ENCODE results near the gene PDE4C. TPM values are rescaled to one million over a fixed set of nuclear protein-coding genes. Genes with fewer than 3 reads are reported as not detected.

The PDE4C gene
- total RNA-seq, 1 experiment from 2014 or later = 3.0 TPM

DNA sequence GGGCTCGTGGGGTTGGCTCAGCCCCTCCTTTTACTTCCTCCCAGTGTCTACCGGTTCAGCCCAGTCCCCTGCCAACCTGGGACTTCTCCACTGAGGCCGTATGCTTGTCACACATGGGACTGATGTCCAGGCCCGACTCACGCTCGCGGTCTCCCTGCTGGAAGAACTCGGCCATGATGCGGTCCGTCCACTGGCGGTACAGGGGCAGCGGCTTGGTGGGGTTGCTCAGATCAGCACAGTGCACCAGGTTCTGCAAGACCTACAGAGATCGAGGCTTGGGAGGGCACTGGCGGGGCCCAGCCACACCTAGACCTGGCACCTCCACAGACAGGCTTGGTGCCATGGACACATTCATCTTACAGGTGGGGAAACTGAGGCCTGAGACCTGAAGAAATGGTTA, 14.6 kb downstream of the PDE4C start:
- no peak for ATAC-seq
- Mint-ChIP-seq H3K4me3 (no peak overlapping the region), H3K27me3 (ENCODE audit: low read depth) (no peaks in the 10 kb centered on the region; the same call in 1 of the 2 replicates), H3K4me1 (peaks cover 9% of the 10 kb centered on the region; the same call in 1 of the 2 replicates), H3K9me3 (no peaks in the 10 kb centered on the region), H3K36me3 (no peaks in the 10 kb centered on the region), H3K27ac (no peak overlapping the region)
- no peak for DNase-seq (ENCODE audit: low spot score)
- ChIA-PET CTCF (interaction anchor here (0.9 kb wide), 1 partner anchor 63 kb away, joined by 3 read pairs; no protein-coding TSS in a partner anchor), POLR2A (no interaction called here)
- TF ChIP-seq, protein P1, sequence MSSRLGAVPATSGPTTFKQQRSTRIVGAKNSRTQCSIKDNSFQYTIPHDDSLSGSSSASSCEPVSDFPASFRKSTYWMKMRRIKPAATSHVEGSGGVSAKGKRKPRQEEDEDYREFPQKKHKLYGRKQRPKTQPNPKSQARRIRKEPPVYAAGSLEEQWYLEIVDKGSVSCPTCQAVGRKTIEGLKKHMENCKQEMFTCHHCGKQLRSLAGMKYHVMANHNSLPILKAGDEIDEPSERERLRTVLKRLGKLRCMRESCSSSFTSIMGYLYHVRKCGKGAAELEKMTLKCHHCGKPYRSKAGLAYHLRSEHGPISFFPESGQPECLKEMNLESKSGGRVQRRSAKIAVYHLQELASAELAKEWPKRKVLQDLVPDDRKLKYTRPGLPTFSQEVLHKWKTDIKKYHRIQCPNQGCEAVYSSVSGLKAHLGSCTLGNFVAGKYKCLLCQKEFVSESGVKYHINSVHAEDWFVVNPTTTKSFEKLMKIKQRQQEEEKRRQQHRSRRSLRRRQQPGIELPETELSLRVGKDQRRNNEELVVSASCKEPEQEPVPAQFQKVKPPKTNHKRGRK (CRISPR knock-in tag; IDR thresholded peaks at IDR 0.05; ENCODE audit: borderline replicate concordance) = no peak
- no peak for TF ChIP-seq EMX1 (CRISPR knock-in tag; IDR thresholded peaks at IDR 0.05)
- TF ChIP-seq, protein P2, sequence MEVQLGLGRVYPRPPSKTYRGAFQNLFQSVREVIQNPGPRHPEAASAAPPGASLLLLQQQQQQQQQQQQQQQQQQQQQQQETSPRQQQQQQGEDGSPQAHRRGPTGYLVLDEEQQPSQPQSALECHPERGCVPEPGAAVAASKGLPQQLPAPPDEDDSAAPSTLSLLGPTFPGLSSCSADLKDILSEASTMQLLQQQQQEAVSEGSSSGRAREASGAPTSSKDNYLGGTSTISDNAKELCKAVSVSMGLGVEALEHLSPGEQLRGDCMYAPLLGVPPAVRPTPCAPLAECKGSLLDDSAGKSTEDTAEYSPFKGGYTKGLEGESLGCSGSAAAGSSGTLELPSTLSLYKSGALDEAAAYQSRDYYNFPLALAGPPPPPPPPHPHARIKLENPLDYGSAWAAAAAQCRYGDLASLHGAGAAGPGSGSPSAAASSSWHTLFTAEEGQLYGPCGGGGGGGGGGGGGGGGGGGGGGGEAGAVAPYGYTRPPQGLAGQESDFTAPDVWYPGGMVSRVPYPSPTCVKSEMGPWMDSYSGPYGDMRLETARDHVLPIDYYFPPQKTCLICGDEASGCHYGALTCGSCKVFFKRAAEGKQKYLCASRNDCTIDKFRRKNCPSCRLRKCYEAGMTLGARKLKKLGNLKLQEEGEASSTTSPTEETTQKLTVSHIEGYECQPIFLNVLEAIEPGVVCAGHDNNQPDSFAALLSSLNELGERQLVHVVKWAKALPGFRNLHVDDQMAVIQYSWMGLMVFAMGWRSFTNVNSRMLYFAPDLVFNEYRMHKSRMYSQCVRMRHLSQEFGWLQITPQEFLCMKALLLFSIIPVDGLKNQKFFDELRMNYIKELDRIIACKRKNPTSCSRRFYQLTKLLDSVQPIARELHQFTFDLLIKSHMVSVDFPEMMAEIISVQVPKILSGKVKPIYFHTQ (CRISPR knock-in tag; IDR thresholded peaks at IDR 0.05) = no peak
- no peak for TF ChIP-seq KAT7 (CRISPR knock-in tag; IDR thresholded peaks at IDR 0.05; ENCODE audit: borderline replicate concordance)
- TF ChIP-seq, protein P3, sequence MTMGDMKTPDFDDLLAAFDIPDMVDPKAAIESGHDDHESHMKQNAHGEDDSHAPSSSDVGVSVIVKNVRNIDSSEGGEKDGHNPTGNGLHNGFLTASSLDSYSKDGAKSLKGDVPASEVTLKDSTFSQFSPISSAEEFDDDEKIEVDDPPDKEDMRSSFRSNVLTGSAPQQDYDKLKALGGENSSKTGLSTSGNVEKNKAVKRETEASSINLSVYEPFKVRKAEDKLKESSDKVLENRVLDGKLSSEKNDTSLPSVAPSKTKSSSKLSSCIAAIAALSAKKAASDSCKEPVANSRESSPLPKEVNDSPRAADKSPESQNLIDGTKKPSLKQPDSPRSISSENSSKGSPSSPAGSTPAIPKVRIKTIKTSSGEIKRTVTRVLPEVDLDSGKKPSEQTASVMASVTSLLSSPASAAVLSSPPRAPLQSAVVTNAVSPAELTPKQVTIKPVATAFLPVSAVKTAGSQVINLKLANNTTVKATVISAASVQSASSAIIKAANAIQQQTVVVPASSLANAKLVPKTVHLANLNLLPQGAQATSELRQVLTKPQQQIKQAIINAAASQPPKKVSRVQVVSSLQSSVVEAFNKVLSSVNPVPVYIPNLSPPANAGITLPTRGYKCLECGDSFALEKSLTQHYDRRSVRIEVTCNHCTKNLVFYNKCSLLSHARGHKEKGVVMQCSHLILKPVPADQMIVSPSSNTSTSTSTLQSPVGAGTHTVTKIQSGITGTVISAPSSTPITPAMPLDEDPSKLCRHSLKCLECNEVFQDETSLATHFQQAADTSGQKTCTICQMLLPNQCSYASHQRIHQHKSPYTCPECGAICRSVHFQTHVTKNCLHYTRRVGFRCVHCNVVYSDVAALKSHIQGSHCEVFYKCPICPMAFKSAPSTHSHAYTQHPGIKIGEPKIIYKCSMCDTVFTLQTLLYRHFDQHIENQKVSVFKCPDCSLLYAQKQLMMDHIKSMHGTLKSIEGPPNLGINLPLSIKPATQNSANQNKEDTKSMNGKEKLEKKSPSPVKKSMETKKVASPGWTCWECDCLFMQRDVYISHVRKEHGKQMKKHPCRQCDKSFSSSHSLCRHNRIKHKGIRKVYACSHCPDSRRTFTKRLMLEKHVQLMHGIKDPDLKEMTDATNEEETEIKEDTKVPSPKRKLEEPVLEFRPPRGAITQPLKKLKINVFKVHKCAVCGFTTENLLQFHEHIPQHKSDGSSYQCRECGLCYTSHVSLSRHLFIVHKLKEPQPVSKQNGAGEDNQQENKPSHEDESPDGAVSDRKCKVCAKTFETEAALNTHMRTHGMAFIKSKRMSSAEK (CRISPR knock-in tag; IDR thresholded peaks at IDR 0.05; ENCODE audit: borderline replicate concordance) = no peak
- TF ChIP-seq, protein P4, sequence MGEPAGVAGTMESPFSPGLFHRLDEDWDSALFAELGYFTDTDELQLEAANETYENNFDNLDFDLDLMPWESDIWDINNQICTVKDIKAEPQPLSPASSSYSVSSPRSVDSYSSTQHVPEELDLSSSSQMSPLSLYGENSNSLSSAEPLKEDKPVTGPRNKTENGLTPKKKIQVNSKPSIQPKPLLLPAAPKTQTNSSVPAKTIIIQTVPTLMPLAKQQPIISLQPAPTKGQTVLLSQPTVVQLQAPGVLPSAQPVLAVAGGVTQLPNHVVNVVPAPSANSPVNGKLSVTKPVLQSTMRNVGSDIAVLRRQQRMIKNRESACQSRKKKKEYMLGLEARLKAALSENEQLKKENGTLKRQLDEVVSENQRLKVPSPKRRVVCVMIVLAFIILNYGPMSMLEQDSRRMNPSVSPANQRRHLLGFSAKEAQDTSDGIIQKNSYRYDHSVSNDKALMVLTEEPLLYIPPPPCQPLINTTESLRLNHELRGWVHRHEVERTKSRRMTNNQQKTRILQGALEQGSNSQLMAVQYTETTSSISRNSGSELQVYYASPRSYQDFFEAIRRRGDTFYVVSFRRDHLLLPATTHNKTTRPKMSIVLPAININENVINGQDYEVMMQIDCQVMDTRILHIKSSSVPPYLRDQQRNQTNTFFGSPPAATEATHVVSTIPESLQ (CRISPR knock-in tag; IDR thresholded peaks at IDR 0.05) = no peak
- TF ChIP-seq, protein P5, sequence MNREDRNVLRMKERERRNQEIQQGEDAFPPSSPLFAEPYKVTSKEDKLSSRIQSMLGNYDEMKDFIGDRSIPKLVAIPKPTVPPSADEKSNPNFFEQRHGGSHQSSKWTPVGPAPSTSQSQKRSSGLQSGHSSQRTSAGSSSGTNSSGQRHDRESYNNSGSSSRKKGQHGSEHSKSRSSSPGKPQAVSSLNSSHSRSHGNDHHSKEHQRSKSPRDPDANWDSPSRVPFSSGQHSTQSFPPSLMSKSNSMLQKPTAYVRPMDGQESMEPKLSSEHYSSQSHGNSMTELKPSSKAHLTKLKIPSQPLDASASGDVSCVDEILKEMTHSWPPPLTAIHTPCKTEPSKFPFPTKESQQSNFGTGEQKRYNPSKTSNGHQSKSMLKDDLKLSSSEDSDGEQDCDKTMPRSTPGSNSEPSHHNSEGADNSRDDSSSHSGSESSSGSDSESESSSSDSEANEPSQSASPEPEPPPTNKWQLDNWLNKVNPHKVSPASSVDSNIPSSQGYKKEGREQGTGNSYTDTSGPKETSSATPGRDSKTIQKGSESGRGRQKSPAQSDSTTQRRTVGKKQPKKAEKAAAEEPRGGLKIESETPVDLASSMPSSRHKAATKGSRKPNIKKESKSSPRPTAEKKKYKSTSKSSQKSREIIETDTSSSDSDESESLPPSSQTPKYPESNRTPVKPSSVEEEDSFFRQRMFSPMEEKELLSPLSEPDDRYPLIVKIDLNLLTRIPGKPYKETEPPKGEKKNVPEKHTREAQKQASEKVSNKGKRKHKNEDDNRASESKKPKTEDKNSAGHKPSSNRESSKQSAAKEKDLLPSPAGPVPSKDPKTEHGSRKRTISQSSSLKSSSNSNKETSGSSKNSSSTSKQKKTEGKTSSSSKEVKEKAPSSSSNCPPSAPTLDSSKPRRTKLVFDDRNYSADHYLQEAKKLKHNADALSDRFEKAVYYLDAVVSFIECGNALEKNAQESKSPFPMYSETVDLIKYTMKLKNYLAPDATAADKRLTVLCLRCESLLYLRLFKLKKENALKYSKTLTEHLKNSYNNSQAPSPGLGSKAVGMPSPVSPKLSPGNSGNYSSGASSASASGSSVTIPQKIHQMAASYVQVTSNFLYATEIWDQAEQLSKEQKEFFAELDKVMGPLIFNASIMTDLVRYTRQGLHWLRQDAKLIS (CRISPR knock-in tag; IDR thresholded peaks at IDR 0.05; ENCODE audit: borderline replicate concordance) = no peak
- no peak for TF ChIP-seq ZNF121 (CRISPR knock-in tag; IDR thresholded peaks at IDR 0.05)
- TF ChIP-seq MXD4 (CRISPR knock-in tag; IDR thresholded peaks at IDR 0.05; ENCODE audit: borderline replicate concordance) = no peak
